Spleen (tissue), 11 donors: ENCODE measurements around the gene ST7. TPM values are rescaled to one million over a fixed set of nuclear protein-coding genes. Genes with fewer than 3 reads are reported as not detected.

Experiments
- DNase-seq: peaks from one replicate; pipeline ENCODE4 v3.0.0-alpha.2; 2020
- H3K27ac ChIP-seq, 8 donors: fragments of 200-600 bp; sonication (generic) in 7 of 8; 1 replicate in 4 of 8; 2 replicates in 4 of 8; pipeline versions ENCODE4 v1.5.0 to v1.8.0; 2016 to 2021; ENCODE audit warnings: inconsistent platforms in 4 of 8, mild to moderate bottlenecking in 4 of 8, moderate library complexity in 1 of 8
- H3K27me3 ChIP-seq, 7 donors: fragments of 200-600 bp; sonication (generic) in 6 of 7; replicated peaks in 1 of 7; 1 replicate in 4 of 7; 2 replicates in 3 of 7; pipeline versions ENCODE4 v1.5.0 to v1.8.0; 2016 to 2021; ENCODE audit warnings: inconsistent platforms in 3 of 7, mild to moderate bottlenecking in 1 of 7
- H3K36me3 ChIP-seq, 6 donors: fragments of 200-600 bp; sonication (generic) in 5 of 6; 1 replicate in 4 of 6; 2 replicates in 2 of 6; pipeline versions ENCODE4 v1.5.0 to v1.8.0; 2016 to 2021; ENCODE audit warnings: inconsistent platforms in 2 of 6
- H3K4me1 ChIP-seq, 6 donors: fragments of 200-600 bp; sonication (generic) in 5 of 6; 1 replicate in 3 of 6; 2 replicates in 3 of 6; pipeline versions ENCODE4 v1.5.0 to v1.8.0; 2016 to 2021; ENCODE audit warnings: inconsistent platforms in 3 of 6
- H3K4me3 ChIP-seq, 8 donors: fragments of 200-600 bp; sonication (generic) in 7 of 8; 1 replicate in 4 of 8; 2 replicates in 4 of 8; pipeline versions ENCODE4 v1.5.0 to v1.8.0; 2016 to 2021; ENCODE audit warnings: inconsistent platforms in 4 of 8, mild to moderate bottlenecking in 4 of 8, moderate library complexity in 2 of 8
- H3K9me3 ChIP-seq, 8 donors: fragments of 200-600 bp; sonication (generic) in 7 of 8; 1 replicate in 4 of 8; 2 replicates in 4 of 8; pipeline versions ENCODE4 v1.5.0 to v1.8.0; 2016 to 2021; ENCODE audit warnings: inconsistent platforms in 4 of 8
- POLR2A ChIP-seq, 3 donors: fragments of 450-650 bp; IDR thresholded peaks; one replicate each; pipeline ENCODE4 v1.5.1; 2017; ENCODE audit warnings: antibody characterized with exemption in 3 of 3, mild to moderate bottlenecking in 1 of 3
- POLR2AphosphoS5 ChIP-seq, 3 donors: sonication (generic); formaldehyde crosslinking; IDR thresholded peaks; one replicate each; pipeline ENCODE4 v1.5.1; 2017; ENCODE audit warnings: antibody characterized with exemption in 3 of 3
- WGBS, 5 donors: extraction: QIAGEN DNeasy Blood & Tissue Kit in 3 of 5; methylation state at CpG; one replicate each; pipeline versions ENCODE4 v1.1.5 to v1.1.7; 2013 to 2018; 5-methylcytosine and 5-hydroxymethylcytosine counted together
- intact Hi-C: fragments of 100-400 bp; cut with DNase I; formaldehyde crosslinking; loops from one replicate; pipeline ENCODE4 v1.15.0; 2023; ENCODE audit warnings: low total_unique reads
- polyA plus RNA-seq, 3 donors: library from polyadenylated mRNA; stranded (reverse); fragments of 200-250 nt; gene quantifications; one replicate each; pipeline ENCODE4 v1.2.1, GENCODE V29; 2013
- total RNA-seq, 7 donors: library from RNA; depleted of rRNA in 3 of 7; stranded (reverse); fragments of >200 nt in 3 of 7; fragmentation: NEBNext Ultra II Directional in 4 of 7; extraction: Animal tissue kit (Norgen Biotek cat#: 25700) in 4 of 7; gene quantifications; one replicate each; pipeline versions ENCODE4 v1.1.0 to v1.2.1, GENCODE V29; 2016 to 2021
- TF ChIP-seq, protein P1 (sequence below), 11 experiments: fragments of 200-600 bp in 7 of 11; fragments of 450-650 bp in 4 of 11; sonication (generic) in 4 of 11; IDR thresholded peaks in 8 of 11; conservative IDR thresholded peaks in 3 of 11; 1 replicate in 7 of 11; 2 replicates in 4 of 11; pipeline versions ENCODE4 v1.4.0 to v1.8.0; 2016 to 2021; ENCODE audit warnings: antibody characterized with exemption in 11 of 11, inconsistent platforms in 4 of 11, mild to moderate bottlenecking in 1 of 11
- donor health status: healthy with polysubstance abuse.
- donor health status: DM: no; HTN: no; CAD: no; lungs with moderate emphysema.
- donor health status: DM: no; HTN: no; CAD: no.
- donor health status: Bipolar disorder and iron deficiency.
- donor health status: healthy.
- donor health status: DM: no; HTN: no; CAD: no.
- donor health status: DM: yes; HTN: yes; CAD: no.

Gene ST7
- total and polyA plus RNA-seq, 10 donors: 4.7 to 36.4 (median 15.8) TPM

DNA sequence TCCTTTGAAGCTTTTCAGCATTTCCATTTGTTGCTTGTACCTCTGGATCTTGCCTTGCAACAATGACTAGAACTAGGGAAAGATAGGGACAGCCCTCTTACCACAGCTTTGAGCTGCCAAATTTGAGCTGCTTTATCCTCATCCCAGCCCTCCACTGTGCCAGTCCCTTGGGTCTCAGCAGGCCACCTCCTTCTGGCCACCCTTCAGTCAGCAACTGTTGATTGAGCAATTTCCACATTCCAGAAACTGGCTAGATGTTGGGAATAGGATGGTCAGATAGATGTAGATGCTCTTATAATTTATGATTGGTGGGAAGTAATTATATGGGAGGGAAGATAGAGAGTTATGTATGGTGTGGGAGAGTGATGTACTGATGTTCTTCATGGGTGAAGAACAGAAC is 100.1 kb downstream of the ST7 start:
- Histone ChIP-seq H3K4me3 (no peak overlapping the region), H3K4me1 (peaks cover 0 to 18% (median 8%) of the 10 kb centered on the region in 6 donors), H3K27ac (no peak overlapping the region), H3K9me3 (no peaks in the 10 kb centered on the region), H3K36me3 (no peaks in the 10 kb centered on the region), H3K27me3 (no peaks in the 10 kb centered on the region)
- DNase-seq: no peak
- TF ChIP-seq POLR2AphosphoS5 (IDR thresholded peaks at IDR 0.05): no peak
- TF ChIP-seq, protein P1, sequence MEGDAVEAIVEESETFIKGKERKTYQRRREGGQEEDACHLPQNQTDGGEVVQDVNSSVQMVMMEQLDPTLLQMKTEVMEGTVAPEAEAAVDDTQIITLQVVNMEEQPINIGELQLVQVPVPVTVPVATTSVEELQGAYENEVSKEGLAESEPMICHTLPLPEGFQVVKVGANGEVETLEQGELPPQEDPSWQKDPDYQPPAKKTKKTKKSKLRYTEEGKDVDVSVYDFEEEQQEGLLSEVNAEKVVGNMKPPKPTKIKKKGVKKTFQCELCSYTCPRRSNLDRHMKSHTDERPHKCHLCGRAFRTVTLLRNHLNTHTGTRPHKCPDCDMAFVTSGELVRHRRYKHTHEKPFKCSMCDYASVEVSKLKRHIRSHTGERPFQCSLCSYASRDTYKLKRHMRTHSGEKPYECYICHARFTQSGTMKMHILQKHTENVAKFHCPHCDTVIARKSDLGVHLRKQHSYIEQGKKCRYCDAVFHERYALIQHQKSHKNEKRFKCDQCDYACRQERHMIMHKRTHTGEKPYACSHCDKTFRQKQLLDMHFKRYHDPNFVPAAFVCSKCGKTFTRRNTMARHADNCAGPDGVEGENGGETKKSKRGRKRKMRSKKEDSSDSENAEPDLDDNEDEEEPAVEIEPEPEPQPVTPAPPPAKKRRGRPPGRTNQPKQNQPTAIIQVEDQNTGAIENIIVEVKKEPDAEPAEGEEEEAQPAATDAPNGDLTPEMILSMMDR (IDR thresholded peaks at IDR 0.05 in 8 of 11, conservative IDR thresholded peaks at IDR 0.05 in 3 of 11): no peak
- TF ChIP-seq POLR2A (IDR thresholded peaks at IDR 0.05): no peak
- intact Hi-C loops: no loop called here

GRCh38 chr7:117061751-117062150 is 108.5 kb downstream of the ST7 start:
- no peaks in the 10 kb centered on the region for H3K36me3 ChIP-seq
- TF ChIP-seq POLR2AphosphoS5 (IDR thresholded peaks at IDR 0.05) (no peak), POLR2A (IDR thresholded peaks at IDR 0.05) (no peak)
- TF ChIP-seq, protein P1 (IDR thresholded peaks at IDR 0.05 in 8 of 11, conservative IDR thresholded peaks at IDR 0.05 in 3 of 11): no peak
- no peaks in the 10 kb centered on the region for H3K27me3 ChIP-seq
- intact Hi-C loops: no loop called here
- DNase-seq: no peak
- H3K4me1 ChIP-seq: peaks cover 0 to 6% (median 0%) of the 10 kb centered on the region in 6 donors
- no peak overlapping the region for H3K27ac ChIP-seq
- H3K4me3 ChIP-seq: no peak overlapping the region
- H3K9me3 ChIP-seq: no peaks in the 10 kb centered on the region

DNA sequence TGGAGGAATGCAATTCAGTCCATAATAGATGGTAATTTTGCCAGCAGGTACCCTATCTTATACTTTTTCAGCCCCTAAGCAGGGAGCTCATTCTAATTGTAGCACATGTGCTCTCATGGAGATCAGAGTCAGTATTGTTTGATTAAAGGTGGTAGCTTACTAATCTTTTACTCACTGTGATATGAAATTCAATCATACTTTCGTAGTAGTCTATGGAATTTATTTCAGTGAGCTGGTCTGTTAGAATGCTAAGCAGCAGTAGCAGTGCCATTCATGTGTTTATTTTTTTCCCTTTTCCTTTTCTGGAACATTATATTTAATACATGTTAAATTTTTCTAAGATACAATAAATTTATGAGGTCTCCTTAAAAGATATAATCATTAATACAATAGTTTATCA is 109.0 kb downstream of the ST7 start:
- intact Hi-C loops: no loop called here
- peaks cover 0 to 7% (median 0%) of the 10 kb centered on the region in 6 donors for H3K4me1 ChIP-seq
- TF ChIP-seq POLR2AphosphoS5 (IDR thresholded peaks at IDR 0.05) (no peak), POLR2A (IDR thresholded peaks at IDR 0.05) (no peak)
- TF ChIP-seq, protein P1 (IDR thresholded peaks at IDR 0.05 in 8 of 11, conservative IDR thresholded peaks at IDR 0.05 in 3 of 11): no peak
- H3K36me3 ChIP-seq: no peaks in the 10 kb centered on the region
- no peak for DNase-seq
- no peak overlapping the region for H3K4me3 ChIP-seq
- no peaks in the 10 kb centered on the region for H3K27me3 ChIP-seq
- H3K9me3 ChIP-seq: no peaks in the 10 kb centered on the region
- no peak overlapping the region for H3K27ac ChIP-seq
- WGBS, 5 donors: 96 to 98% (median 97%) methylated on average over 1 of the region's 1 CpG

GRCh38 chr7:117064688-117065087 is 111.4 kb downstream of the ST7 start:
- Histone ChIP-seq H3K27ac (no peak overlapping the region), H3K27me3 (no peaks in the 10 kb centered on the region), H3K4me3 (no peak overlapping the region), H3K36me3 (no peaks in the 10 kb centered on the region), H3K4me1 (peaks cover 0 to 21% (median 11%) of the 10 kb centered on the region in 6 donors), H3K9me3 (no peaks in the 10 kb centered on the region)
- intact Hi-C loops: no loop called here
- no peak for TF ChIP-seq POLR2A (IDR thresholded peaks at IDR 0.05)
- TF ChIP-seq, protein P1 (IDR thresholded peaks at IDR 0.05 in 8 of 11, conservative IDR thresholded peaks at IDR 0.05 in 3 of 11): no peak
- no peak for TF ChIP-seq POLR2AphosphoS5 (IDR thresholded peaks at IDR 0.05)
- WGBS, 5 donors: 93 to 97% (median 95%) methylated on average over 3 of the region's 3 CpGs
- DNase-seq: no peak
